HG02571 (cell line): ENCODE results near the gene NPTX2.

Experiments
- ATAC-seq: cut with Tn5 transposase; IDR thresholded peaks from one replicate; pipeline ENCODE4 v1.9.1; 2021; ENCODE audit warnings: mild to moderate bottlenecking, moderate library complexity; ENCODE audit not compliant: unreplicated experiment

NPTX2 gene

DNA sequence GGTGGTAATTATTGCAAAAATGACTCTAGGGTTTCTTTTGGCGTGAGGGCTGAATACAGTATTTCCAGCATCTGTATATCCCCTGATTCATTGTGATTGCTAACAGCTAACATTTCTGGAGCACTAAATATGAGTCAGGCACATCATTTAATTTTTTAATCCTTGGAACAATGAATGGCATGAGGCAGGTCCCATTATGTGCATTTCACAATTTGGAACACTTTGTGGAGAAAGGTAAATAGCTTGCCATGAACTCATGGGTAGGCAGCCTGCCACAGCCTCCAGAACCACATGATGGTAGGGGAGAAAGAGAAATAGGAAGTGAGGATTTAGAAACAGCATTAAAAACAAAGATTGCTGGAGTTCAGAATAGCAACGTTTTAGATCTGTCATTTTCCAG is 1.7 kb downstream of the NPTX2 start:
- ATAC-seq: no peak

DNA sequence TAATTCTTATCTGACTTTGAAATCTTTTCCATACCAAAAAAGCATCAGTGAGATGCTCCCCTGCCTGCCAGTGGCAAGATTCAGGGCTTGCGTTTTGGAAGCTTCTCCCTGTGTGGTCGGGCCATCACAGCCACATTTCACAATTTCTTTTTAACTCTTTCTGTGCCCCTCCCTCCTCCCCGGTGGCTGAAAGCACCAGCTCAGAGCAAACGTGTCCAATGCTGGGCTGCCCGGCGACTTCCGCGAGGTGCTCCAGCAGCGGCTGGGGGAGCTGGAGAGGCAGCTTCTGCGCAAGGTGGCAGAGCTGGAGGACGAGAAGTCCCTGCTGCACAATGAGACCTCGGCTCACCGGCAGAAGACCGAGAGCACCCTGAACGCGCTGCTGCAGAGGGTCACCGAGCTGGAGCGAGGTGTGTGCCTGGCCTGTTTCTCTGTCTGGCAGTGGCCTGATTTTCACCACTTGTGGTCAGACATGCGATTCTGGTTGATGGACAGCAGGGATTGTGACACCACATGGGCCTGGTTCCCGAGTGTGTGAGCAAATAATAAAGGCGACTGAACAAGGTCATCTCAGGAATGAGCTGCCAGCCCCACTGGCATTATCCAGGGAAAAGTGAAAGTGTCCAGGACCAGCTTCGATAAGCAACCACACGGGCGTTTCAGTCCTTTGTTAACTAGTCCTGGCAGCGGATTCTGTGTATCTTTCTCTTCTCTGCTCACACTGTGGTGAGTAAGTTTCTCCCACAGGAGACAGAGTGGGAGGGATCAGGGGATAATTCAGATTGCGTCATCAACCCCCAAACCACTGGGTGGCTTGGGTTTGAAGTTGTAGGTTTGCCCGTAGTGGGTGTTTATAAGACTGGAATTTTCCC is 2.6 kb downstream of the NPTX2 start:
- ATAC-seq: no peak

DNA sequence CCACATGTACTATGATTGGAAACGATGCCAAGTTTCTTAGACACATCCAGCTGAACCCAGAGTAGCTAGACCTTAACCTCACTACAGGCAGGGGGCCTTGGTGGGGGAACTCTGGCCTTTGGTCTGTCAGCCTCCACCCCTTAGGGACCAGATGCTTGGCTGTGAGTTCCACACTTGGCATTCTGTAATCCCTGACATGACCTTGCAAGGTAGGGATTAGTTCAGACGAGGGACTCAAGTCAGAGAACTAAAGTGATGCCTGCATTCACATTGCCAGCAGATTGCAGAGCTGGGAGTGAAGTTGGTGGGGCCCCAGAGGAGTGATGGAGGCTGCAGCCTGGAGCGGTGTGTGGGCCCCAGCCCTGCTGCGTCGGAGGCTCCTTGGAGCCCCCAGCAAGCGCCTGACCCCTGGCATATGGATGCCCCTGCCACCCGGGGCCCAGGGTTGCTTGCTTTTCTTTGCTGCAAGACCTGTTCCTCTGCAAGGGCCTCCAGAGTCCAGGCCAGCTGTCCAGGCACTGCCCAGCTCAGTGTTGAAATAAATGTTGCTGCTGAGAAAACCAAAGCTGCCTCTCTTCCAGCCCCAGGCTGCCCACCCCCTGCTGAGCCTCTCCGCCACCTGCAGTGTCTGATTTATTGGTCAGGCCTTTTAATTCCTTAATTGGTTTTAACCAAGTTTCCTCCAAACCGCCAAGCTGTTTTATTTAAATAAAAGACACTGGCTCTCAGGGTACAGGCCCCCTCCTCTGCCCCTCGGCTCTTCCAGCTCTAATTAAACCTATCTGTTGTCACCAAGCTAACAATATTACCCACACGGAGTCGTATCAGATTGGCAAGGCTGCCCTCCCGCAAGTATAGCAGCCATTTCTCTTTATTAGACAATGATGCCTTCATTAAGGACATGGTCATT is 4.7 kb downstream of the NPTX2 start:
- no peak for ATAC-seq

DNA sequence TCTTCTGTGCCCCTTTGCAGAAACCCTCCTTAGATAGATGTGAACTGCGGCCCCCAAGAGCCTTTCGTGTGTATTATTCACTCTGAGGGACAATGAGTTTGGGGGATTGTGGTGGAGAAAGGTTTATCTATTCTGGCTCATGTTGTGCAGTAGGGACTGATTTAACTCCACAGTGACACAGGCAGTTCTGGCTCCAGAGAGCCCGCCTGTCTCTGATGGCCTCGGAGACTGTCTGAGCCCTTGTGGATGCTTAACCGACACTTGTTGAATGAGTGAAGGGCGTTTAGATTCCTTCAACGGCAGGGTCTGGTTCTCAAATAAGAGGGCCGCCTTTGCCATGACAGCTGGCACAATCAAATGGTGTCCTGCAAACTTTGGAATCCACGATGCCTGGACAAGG is 5.8 kb downstream of the NPTX2 start:
- ATAC-seq: no peak

DNA sequence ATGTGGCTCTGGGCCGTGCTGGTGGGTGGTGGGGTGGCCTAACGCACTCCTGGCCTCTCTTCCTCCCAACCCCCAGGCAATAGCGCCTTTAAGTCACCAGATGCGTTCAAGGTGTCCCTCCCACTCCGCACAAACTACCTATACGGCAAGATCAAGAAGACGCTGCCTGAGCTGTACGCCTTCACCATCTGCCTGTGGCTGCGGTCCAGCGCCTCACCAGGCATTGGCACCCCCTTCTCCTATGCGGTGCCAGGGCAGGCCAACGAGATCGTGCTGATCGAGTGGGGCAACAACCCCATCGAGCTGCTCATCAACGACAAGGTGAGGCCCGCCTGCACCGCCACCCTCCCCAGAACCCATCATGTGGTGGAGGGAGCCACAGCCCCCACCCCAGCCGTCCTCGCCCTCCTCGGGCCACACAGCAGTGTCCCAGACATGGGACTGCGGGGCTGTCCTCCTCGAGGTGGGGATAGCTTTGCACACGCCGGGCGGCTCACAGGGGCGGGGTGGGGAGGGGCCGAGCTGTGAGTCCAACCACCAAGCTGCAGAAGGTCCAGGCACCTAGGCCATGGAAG is 7.8 kb downstream of the NPTX2 start:
- no peak for ATAC-seq

DNA sequence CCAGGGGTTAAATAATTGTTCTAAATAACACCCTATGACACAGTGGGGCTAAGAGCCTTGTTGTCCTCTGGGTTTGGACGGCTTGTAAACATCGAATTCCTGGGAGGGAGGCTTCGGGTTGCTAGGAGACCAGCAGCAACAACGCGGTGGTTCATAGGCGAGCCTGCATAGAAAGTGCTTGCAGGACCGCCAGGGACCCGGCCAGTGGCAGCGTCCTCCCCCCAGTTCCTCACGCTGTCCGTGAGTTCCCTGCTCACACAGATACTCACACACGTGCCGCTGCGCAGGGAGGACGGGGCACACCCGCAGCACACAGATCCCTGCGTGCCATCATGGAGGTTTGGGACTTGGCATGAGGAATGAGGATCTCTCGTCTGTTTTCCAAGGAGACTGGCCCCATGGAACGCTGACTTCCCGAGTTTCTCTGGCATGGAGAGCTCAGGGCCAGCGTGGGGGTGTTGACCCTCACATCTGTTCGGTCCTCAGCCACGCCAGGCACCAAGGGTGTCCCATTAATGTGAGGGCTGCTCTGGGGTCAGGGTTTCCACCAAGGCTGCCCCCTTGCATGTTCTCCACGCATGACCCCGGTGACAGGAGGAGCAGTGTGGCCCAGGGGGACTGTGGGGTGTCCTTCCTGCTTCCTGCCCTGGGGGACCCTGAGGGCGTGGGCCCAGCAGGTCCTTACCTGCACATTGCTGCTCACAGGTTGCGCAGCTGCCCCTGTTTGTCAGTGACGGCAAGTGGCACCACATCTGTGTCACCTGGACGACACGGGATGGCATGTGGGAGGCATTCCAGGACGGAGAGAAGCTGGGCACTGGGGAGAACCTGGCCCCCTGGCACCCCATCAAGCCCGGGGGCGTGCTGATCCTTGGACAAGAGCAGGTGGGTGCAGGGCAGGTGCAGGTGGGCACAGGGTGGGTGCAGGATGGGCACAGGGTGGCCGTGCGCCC is 9.7 kb downstream of the NPTX2 start:
- ATAC-seq: no peak

DNA sequence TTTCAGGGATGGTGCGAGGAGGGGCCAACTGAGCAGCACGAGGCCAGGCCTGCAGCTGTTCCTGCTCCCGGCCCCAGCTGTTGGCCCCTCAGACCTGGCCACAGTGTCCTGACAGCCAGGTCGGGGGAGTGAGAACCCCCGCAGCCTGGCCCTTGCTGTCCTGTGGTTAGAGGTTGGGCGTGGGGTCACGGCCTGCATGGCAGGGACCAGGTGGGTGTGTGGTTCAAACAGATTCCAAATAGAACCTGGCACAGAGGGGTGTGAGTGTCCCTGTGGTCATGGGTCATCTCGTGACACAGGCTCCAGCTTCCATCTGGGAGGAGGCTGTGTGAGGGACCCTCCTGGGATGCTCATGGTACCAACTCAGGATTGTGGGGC is 10.3 kb downstream of the NPTX2 start:
- no peak for ATAC-seq

DNA sequence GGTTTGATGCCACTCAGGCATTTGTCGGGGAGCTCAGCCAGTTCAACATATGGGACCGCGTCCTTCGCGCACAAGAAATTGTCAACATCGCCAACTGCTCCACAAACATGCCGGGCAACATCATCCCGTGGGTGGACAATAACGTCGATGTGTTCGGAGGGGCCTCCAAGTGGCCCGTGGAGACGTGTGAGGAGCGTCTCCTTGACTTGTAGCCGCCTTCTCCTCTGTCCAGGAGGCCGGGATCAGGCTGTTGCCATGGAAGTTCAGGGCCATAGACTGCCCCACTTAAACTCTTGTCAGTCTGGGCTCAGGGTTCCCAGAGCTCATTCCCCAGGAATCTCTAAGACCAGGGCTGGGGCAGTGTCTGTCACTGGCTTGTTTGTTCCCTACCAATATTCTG is 11.3 kb downstream of the NPTX2 start:
- ATAC-seq: no peak

DNA sequence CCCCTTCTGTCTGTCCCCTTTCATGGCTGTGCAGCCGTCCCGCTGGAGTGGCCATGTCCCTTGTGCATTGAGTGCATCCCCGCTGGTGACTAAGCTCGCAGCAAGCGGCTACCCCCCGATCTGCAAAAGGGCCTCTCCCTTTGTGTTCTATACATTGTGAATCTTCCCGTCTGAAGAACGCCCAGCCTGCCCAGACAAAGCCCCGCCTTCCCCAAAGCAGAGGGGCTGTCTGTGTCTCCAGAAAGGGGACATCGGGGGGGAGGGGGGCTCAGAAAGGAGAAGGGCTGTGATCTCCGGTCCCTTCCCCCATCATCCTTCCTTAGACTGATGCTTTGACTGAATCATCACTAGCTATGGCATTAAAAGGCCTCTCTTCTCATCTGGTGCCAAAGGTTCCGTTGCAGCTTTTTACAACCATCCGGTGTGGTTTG is 11.9 kb downstream of the NPTX2 start:
- no peak for ATAC-seq

DNA sequence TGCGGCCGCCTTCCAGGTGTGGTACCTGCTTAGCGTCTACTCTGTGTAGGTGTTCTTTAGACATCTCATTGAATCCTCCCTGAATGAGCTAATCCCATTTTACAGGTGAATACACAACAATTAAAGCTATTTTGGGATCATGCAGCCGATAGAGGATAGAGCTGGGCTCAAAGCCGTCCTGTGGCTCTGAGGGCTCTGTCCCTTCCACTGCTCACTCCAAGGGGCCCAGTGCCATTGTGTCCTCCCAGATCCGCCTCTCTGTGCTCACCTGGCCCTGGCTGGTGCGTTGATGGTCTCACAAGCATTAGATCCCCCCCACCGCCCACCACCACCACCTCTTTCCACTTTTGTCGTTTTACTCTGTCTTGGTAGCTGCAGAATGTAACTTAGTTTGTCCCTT is 13.1 kb downstream of the NPTX2 start:
- ATAC-seq: no peak

DNA sequence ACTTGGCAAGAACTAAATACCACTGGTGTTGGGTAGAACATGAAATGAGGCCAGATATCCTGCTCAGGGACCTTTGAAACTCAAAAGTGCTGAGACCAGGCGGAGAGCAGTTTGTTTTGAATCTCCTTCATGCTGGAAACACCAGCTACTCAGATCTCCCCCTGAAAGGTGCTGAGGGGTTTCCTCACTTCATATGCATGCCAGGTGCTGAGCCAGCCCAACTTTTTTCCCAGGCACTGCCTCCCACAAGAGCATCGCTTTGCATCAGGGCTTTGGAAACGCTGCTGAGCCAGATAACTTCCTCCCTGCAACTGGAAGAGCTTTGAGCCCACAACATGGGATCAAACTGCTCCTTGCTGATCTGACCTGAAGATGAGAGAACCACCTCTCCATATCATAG is 13.7 kb downstream of the NPTX2 start:
- ATAC-seq: no peak

DNA sequence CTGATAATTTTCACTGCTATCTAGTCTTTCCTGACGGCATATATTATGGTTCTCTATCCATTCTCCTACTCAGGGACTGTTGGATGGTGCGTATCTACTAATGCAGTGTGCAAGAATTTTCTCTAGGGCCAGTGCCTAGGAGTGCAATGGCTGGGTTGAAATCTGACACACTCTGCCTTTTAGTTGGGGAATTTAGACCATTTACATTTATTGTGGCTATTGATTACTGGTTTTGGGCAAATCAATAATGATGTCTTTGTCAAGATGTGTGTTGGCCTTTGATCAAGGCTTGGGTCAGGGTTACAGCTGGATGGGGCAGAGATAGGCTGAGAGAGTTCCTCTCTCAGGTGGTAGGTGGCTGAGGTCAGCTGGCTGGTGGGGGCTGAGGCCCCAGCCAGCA is 21.8 kb downstream of the NPTX2 start:
- ATAC-seq: no peak

DNA sequence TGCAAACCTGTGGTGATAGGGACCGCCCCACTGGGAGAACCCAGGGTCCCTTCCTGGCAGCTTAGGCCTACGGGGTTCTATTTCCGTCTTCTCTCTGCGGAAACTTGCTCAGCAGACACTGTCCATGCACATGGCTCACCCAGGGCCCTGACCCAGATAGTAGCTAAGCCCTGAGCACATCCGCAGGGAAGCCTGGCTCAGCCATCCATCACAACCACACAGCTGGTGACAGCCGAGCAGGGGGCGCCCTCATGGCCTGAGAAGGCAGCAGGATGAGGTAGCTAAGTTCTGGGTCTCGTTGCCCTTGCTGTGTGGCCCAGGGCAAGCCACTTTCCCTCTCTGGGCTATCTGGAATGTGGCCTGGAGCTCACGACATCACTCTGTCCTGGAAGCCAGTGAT is 23.3 kb downstream of the NPTX2 start:
- ATAC-seq: no peak

DNA sequence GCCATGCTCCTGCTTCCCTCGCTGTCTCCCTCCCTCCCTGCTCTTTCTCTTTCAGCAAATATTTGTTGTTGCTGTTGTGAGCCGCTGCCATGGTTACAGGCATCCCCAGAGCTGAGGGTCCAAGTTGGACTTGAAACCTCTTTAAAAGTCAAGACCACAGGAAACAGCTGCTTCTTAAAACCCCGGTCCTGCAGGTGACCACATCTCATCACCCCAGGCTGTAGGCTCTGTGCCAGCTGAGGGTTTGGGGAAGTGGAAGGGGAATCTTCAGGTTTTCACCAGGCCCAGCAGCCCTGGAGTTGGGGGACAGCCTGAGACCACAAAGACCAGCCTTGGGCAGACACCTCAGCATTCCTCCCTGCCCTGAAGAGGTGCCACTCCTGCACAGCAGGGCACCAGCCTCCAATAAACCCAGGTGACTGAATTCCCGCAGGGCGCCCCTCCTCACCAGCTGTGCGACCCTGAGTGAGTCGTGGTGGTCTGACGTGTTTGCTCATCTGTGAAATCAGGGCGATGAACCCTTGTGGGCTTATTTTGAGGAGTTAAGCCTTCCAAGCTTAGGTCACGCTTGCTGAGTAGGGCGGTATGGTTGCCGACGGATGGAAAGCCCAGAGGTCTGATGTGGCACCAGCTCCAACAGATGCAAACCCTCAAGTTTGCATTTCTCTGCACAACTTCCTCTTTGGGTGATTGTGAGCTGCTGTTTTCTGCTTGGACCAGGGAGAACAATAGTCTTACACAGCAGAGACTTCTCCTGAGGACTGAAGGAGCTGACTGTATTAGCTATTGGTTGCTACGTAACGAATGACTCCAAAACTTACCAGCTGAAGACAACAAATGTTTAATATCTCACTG is 24.8 kb downstream of the NPTX2 start:
- peak; percentile 77 for ATAC-seq

DNA sequence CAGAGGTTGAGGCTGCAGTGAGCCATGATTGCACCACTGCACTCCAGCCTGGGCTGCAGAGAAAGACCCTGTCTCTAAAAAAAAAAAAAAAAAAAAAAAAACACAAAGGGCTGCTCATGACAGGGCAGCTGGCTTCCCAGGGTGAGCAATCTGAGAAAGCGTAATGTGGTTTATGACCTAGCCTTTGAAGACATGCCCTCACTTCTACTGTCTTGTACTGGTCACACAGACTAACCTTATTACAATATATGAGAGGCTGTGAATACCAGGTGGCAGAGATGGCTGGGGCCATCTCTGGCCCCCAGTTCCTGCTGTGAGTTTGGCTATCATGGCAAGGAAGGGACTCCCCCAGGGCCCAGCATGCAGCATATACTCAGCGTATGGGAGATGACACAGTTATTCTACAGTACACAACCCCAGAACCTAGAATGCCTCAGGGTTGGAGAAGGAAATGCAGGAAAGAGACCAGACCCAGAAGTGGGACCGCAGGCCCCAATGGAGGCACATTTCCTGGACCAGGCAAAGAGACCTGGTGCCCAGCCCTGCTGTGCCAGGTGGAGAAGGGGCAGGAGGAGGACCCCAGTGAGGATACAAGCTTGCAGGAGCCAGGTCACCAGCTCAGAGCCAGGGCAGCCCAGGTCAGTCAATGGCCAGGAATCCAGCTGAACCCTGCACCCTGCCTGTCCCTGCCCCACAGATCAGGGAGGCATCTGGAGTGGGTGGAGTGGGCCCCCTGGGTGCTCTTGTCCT is 26.3 kb downstream of the NPTX2 start:
- ATAC-seq: no peak

DNA sequence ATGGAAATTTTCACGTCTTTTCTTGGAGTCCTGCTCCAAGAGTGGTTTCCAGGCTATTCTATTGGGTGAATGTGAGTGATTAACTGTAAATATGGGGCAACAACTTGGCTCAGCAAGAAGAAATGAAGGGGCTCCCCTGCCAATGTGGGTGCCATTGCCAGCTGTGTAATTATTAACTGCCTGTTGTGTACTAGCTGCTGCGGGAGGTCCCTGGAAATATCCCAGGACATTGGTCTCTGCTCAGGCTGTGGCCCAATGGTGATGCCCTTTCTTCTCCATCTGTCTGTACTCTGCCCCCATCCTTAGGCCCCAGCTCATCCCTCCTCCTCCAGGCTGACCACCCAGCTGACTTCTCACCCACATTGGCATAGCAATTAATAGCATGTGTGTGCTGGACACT is 29.4 kb downstream of the NPTX2 start:
- ATAC-seq: no peak

DNA sequence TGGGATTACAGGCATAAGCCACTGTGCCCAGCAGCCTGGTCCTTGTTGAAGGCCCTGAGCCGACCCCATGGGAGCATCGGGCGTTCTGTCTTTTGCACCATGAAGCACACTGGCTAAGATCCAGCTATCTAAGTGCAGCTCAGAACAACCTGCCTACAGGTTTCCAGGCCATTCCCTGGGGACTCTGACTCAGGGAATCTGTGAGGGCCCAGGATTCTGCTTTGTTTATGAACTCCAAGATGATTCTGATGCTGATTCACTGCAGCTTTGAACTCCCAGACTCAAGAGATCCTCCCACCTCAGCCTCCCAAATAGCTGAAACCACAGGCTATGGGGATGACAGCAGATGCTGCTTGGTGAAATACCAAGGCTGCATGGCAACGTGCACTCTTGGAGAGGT is 30.2 kb downstream of the NPTX2 start:
- no peak for ATAC-seq

DNA sequence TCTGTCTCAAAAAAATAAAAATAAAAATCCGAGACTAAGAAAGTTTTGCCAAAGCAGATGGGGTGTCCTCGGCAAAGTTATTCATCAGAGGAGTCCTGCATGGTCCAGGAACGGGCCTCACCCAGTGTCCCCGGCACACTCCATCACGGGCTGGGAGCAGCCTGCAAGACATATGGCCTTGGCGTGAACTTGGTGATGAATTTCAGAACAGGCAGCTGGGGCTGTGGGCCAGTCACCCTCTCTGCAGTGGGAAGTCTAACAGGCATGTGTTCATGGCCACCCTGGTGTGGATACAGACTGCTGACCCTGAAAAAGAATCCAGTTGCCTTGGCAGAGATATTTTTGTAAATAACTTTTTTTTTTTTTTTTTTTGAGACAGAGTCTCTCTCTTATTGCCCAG is 34.7 kb downstream of the NPTX2 start:
- no peak for ATAC-seq
